Measurements from ENCODE around the gene LRSAM1.

DNA sequence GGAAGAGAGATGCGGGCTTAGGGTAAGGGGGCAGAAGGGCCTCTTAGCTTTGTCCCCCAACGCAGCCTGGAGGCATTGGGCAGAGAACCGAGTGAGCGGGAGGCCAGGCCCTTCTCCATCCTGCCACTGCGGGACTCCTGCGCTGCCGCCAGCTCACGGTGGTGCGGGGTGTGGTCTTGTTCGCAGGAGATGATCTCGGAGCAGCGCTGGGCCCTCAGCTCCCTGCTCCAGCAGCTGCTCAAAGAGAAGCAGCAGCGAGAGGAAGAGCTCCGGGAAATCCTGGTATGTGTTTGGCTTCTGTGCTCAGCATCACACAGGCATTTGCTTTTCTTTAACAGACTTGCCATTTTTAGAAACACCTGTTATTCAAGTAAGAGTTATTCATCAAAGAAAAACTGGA is 41.3 kb downstream of the LRSAM1 start:
- TF ChIP-seq, protein P1, sequence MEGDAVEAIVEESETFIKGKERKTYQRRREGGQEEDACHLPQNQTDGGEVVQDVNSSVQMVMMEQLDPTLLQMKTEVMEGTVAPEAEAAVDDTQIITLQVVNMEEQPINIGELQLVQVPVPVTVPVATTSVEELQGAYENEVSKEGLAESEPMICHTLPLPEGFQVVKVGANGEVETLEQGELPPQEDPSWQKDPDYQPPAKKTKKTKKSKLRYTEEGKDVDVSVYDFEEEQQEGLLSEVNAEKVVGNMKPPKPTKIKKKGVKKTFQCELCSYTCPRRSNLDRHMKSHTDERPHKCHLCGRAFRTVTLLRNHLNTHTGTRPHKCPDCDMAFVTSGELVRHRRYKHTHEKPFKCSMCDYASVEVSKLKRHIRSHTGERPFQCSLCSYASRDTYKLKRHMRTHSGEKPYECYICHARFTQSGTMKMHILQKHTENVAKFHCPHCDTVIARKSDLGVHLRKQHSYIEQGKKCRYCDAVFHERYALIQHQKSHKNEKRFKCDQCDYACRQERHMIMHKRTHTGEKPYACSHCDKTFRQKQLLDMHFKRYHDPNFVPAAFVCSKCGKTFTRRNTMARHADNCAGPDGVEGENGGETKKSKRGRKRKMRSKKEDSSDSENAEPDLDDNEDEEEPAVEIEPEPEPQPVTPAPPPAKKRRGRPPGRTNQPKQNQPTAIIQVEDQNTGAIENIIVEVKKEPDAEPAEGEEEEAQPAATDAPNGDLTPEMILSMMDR (optimal IDR thresholded peaks at IDR 0.05 in 1 of 3, IDR thresholded peaks at IDR 0.05 in 1 of 3, conservative IDR thresholded peaks at IDR 0.05 in 1 of 3; ENCODE audit: extremely low read depth in 1 of 3, insufficient read depth in 2 of 3, low read length in 3 of 3), result no peak
- no peak for TF ChIP-seq EZH2 (IDR thresholded peaks at IDR 0.05; ENCODE audit: low read length)
